NB4 (cell line): Measurements from ENCODE around the gene EEIG1.

Source experiments
- DNase-seq: peaks from one replicate; pipeline ENCODE4 v3.0.0; 2010; ENCODE audit warnings: low read depth
- H3K4me3 ChIP-seq: one replicate; pipeline ENCODE4 v1.5.1; 2011; ENCODE audit warnings: mild to moderate bottlenecking, low read depth, low read length, moderate library complexity
- MYC ChIP-seq: IDR thresholded peaks from 2 replicates; pipeline ENCODE4 v1.6.1; 2011; ENCODE audit warnings: low read depth, low read length
- POLR2A ChIP-seq: IDR thresholded peaks from 2 replicates; pipeline ENCODE4 v1.6.1; 2011; ENCODE audit warnings: mild to moderate bottlenecking; ENCODE audit not compliant: insufficient read length; ENCODE audit errors: extremely low read depth
- TF ChIP-seq, protein P1 (sequence below): IDR thresholded peaks from one replicate; pipeline ENCODE4 v1.5.1; 2012; ENCODE audit warnings: low read depth, low read length
- TF ChIP-seq, protein P2 (sequence below): IDR thresholded peaks from 2 replicates; pipeline ENCODE4 v1.6.1; 2011; ENCODE audit warnings: low read depth, low read length

Gene EEIG1

DNA sequence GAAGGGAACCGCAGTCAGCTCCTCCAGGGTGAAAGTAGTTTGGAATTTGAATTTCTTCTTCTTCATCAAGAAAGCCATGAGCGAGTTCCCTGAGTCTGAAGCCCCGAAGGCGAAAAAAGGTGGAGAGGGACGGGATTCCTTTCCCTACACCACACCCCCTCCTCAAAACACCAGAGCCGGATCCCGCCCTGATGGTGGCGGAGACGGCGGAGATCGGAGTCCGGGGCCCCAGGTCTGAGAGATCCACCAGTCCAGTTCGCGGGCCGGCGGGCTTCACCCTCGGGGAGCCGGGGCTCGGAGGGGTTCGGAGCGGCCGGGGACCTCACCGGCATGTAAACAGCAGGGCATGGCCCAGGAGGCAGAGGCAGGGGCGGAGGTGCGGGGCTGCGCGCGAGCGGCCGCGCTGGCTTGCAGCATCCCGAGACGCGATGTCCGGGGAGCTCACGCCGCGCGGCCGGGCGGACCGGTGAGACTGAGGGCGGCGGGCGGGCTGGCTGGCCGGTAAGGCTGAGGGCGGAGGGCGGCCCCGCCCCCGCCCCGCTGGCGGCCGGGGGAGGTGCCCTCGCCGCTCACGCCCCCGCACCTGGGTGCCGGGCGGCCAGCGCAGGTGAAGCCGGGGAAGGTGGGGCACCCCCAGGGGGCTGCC, 606 bp downstream of the EEIG1 start:
- TF ChIP-seq, protein P1, sequence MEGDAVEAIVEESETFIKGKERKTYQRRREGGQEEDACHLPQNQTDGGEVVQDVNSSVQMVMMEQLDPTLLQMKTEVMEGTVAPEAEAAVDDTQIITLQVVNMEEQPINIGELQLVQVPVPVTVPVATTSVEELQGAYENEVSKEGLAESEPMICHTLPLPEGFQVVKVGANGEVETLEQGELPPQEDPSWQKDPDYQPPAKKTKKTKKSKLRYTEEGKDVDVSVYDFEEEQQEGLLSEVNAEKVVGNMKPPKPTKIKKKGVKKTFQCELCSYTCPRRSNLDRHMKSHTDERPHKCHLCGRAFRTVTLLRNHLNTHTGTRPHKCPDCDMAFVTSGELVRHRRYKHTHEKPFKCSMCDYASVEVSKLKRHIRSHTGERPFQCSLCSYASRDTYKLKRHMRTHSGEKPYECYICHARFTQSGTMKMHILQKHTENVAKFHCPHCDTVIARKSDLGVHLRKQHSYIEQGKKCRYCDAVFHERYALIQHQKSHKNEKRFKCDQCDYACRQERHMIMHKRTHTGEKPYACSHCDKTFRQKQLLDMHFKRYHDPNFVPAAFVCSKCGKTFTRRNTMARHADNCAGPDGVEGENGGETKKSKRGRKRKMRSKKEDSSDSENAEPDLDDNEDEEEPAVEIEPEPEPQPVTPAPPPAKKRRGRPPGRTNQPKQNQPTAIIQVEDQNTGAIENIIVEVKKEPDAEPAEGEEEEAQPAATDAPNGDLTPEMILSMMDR: no peak
- TF ChIP-seq POLR2A (no peak), MYC (no peak)
- TF ChIP-seq, protein P2, sequence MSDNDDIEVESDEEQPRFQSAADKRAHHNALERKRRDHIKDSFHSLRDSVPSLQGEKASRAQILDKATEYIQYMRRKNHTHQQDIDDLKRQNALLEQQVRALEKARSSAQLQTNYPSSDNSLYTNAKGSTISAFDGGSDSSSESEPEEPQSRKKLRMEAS: no peak
- H3K4me3 ChIP-seq: peak overlapping the region; percentile 55
- peak; percentile 47 for DNase-seq

DNA sequence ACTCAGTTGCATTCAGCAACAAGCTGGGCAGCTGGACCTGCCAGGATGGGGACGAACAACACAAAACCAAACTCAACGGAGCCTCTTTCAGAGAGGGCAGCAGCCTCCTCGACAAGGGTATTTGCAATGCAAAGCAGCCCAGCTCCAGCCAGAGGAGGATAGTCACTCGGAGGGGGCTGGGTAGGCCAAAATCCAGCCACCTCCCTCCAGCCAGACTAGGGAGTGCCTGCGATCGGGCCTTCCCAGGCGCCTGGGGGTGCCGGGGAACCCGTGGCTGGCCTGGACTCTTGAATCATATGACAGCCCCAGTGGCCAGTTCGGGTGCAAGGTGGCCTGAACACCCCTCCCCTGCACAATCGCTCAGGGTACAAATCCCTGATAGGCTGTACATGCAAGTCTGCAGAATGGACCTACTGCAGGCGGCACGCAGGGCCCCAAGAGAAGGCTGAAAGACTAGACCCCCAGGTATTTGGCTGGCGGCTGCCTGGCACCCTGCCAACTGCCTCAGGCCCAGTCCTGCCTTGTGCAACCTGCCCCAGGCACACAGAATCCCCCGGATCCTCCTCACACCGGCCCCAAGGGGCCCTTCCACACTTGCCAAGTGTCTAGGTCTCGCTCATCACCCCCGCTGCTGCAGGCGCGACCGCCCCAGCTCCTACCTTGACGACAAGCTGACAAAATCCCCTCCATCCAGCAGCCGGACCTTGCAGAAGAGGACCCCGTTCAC, 1.3 kb downstream of the EEIG1 start:
- peak; percentile 56 for DNase-seq
- no peak for TF ChIP-seq POLR2A
- TF ChIP-seq, protein P1: no peak
- no peak; the same call in 1 of the 2 replicates for TF ChIP-seq MYC
- TF ChIP-seq, protein P2: no peak
- peak overlapping the region; percentile 55 for H3K4me3 ChIP-seq

DNA sequence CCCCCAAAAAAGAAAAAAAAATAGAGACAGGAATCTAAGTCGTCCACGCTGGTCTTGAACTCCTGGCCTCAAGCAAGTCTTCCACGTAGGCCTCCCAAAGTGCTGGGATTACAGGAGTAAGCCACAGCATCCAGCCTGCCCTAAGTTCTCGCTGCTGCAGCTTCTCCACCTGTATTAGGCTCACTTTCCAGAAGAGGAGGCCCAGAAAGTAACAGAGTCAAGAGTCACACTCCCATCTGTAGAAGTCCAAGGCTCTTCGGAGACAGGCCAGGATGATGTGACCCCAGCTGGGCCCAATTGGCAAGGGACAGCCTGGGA, 1.8 kb downstream of the EEIG1 start:
- DNase-seq: no peak
- no peak for TF ChIP-seq POLR2A
- TF ChIP-seq, protein P1: no peak
- TF ChIP-seq, protein P2: no peak
- TF ChIP-seq MYC: no peak
- H3K4me3 ChIP-seq: peak overlapping the region; percentile 55

DNA sequence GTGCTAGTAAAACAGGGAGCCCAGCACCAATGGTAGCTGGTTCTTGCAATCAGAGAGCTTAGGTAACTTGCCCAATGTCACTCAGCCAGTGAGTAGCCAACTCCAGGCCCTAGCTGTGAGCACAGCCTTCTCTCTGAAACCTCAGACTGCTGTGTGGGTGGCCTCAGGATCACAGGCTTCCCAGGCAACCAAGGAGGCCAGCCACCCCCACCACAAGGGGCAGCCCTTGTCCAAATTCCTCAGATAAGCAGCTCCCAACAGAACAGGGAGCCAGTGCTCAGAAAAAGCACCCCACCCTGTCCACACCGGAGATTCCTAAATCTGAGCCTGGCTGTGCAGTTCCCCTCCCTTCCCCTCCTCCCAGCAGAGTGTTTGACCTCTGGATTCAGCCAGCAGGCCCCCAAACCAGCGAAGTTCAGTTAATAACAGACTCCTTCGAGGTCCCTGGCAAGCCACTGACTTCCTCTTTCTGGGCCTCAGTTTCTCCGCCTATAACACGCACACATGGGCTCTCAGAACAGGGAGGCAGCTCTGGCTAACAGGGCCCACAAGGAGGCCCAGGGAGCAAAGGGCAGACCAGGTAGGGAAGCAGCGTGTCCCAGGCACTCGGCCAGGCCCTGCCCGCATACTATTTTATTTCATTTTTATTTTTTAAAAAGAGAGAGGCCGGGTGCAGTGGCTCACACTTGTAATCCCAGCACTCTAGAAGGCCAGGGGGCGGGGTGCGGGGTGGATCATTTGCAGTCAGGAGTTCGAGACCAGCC, 2.7 kb downstream of the EEIG1 start:
- TF ChIP-seq MYC (no peak), POLR2A (no peak)
- TF ChIP-seq, protein P1: no peak
- TF ChIP-seq, protein P2: no peak
- no peak overlapping the region for H3K4me3 ChIP-seq
- DNase-seq: peak; percentile 38

DNA sequence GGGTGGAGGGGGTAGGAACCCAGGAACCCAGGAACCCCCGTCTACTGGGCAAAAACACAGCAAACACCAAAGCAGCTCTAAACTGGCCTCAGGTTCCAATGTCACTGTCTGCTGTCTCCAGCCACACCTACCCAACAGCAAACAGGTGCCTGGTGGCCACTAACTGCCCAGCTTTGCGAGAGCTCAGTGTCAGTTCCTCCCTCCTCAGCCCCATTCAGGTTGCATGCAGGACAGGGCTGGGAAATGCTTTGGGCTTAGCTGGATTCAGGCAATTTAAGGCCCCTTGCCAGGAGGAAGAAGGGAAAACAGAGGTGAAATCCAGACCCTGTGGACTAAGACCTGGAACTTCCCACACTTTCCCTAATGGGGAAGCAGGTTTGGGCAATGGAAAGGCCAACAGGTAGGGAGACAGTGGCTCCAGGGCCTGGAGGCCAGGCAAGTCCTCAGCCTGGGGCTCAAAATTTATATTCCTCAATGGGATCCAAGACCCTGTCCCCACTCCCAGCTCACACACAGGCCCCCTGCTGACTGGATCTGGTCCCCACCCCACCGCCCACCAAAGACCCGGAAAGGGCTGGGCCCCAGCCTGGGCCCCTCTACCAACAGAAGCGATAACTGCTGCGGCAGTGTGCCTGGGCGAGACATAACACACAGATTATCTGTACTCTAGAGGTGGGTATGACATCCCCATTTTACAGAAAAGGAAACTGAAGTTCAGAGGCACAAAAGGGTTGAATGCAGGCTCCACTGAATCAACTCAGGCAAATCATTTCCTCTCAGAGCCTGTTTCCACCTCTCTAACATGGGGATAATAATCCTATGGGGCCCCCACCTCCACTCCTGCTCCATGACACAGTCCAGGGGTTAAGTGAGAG, 3.5 kb downstream of the EEIG1 start:
- DNase-seq: no peak
- TF ChIP-seq, protein P2: no peak
- TF ChIP-seq POLR2A (no peak), MYC (no peak)
- TF ChIP-seq, protein P1: no peak
- H3K4me3 ChIP-seq: no peak overlapping the region
